SK-N-SH (cell line): ENCODE measurements around the gene FGGY. TPM values are rescaled to one million over a fixed set of nuclear protein-coding genes. Genes with fewer than 3 reads are reported as not detected.

Experiments used
- CTCF ChIA-PET: fragments of 300-600, 350-600 bp; formaldehyde crosslinking; extraction: SDS; loops from one replicate; lab custom pipeline; 2021; lab: Yijun Ruan, JAX
- POLR2A ChIA-PET: fragments of 350-600 bp; sonication (Branson Sonifier 250); formaldehyde crosslinking; extraction: SDS; loops from one replicate; lab custom pipeline; 2020; ENCODE audit warnings: antibody characterized with exemption, inconsistent platforms; lab: Yijun Ruan, JAX
- DNase-seq: peaks from one replicate; pipeline ENCODE4 v3.0.0; 2012
- H2AFZ ChIP-seq: fragments of 200-600 bp; sonication (generic); 2 replicates; pipeline ENCODE4 v1.8.1; 2016; ENCODE audit warnings: antibody characterized with exemption, mild to moderate bottlenecking, low read depth
- H3F3A ChIP-seq: fragments of 200-600 bp; sonication (generic); replicated peaks from 2 replicates; pipeline ENCODE3; 2016; ENCODE audit warnings: antibody characterized with exemption, mild to moderate bottlenecking; ENCODE audit not compliant: insufficient read depth
- H3K27ac ChIP-seq, 2 experiments: fragments of 200-500 bp in 1 of 2; fragments of 200-600 bp in 1 of 2; sonication (Bioruptor generic) in 1 of 2; sonication (generic), shearing (Covaris generic) in 1 of 2; 2 replicates each; pipeline versions ENCODE4 v1.5.1 to v1.6.1; 2014 to 2016; ENCODE audit warnings: low read depth in 2 of 2, inconsistent platforms in 1 of 2, low read length in 1 of 2, mild to moderate bottlenecking in 1 of 2, mixed read lengths in 1 of 2
- H3K27me3 ChIP-seq: fragments of 200-600 bp; sonication (generic), shearing (Covaris generic); 2 replicates; pipeline ENCODE4 v1.6.1; 2016; ENCODE audit warnings: mixed run types; ENCODE audit not compliant: insufficient read depth
- H3K36me3 ChIP-seq, 2 experiments: fragments of 200-500 bp in 1 of 2; fragments of 200-600 bp in 1 of 2; sonication (Bioruptor generic) in 1 of 2; sonication (generic) in 1 of 2; replicated peaks in 1 of 2; 2 replicates each; pipeline versions ENCODE3 to v1.5.1; 2014 to 2016; ENCODE audit warnings: low read length in 1 of 2, mild to moderate bottlenecking in 1 of 2; ENCODE audit not compliant: insufficient read depth in 2 of 2, control insufficient read depth in 1 of 2
- H3K4me1 ChIP-seq, 2 experiments: fragments of 200-500 bp in 1 of 2; fragments of 200-600 bp in 1 of 2; sonication (Bioruptor generic) in 1 of 2; sonication (generic), shearing (Covaris generic) in 1 of 2; 2 replicates each; pipeline versions ENCODE4 v1.5.1 to v1.6.1; 2014 to 2016; ENCODE audit warnings: low read depth in 1 of 2, low read length in 1 of 2, mixed run types in 1 of 2; ENCODE audit not compliant: insufficient read depth in 2 of 2, control insufficient read depth in 1 of 2
- H3K4me2 ChIP-seq: fragments of 200-600 bp; sonication (generic), shearing (Covaris generic); 2 replicates; pipeline ENCODE4 v1.6.1; 2017; ENCODE audit warnings: mixed run types
- H3K4me3 ChIP-seq, 2 experiments: fragments of 200-500 bp in 1 of 2; fragments of 200-600 bp in 1 of 2; sonication (Bioruptor generic) in 1 of 2; sonication (generic), shearing (Covaris generic) in 1 of 2; 2 replicates each; pipeline versions ENCODE4 v1.5.1 to v1.8.1; 2014 to 2016; ENCODE audit warnings: low read depth in 2 of 2, inconsistent platforms in 1 of 2, low read length in 1 of 2, mild to moderate bottlenecking in 1 of 2, mixed read lengths in 1 of 2, moderate library complexity in 1 of 2
- H3K79me2 ChIP-seq: fragments of 200-600 bp; sonication (generic); 2 replicates; pipeline ENCODE4 v1.8.1; 2017; ENCODE audit warnings: mild to moderate bottlenecking; ENCODE audit not compliant: insufficient read depth
- H3K9ac ChIP-seq: fragments of 200-600 bp; sonication (generic); 2 replicates; pipeline ENCODE4 v1.6.1; 2017; ENCODE audit warnings: mixed run types
- H3K9me2 ChIP-seq: fragments of 200-600 bp; sonication (generic); 2 replicates; pipeline ENCODE4 v1.6.1; 2017; ENCODE audit warnings: mixed run types
- H3K9me3 ChIP-seq: fragments of 200-600 bp; sonication (generic); 2 replicates; pipeline ENCODE4 v1.6.1; 2017; ENCODE audit warnings: mixed run types, mild to moderate bottlenecking, moderate library complexity
- H4K20me1 ChIP-seq: fragments of 200-600 bp; sonication (generic); 2 replicates; pipeline ENCODE4 v1.6.1; 2017; ENCODE audit warnings: mild to moderate bottlenecking, mixed run types; ENCODE audit not compliant: insufficient read depth
- ELF1 ChIP-seq: IDR thresholded peaks from 2 replicates; pipeline ENCODE4 v1.4.0; 2012
- EZH2phosphoT487 ChIP-seq: fragments of 200-600 bp; sonication (generic); IDR thresholded peaks from 2 replicates; pipeline ENCODE4 v1.6.1; 2017; ENCODE audit warnings: low read depth, mixed run types, mild to moderate bottlenecking, antibody characterized with exemption, moderate library complexity, borderline replicate concordance
- FOSL2 ChIP-seq: IDR thresholded peaks from 2 replicates; pipeline ENCODE4 v1.4.0; 2012; ENCODE audit warnings: low read depth, mild to moderate bottlenecking, moderate library complexity, borderline replicate concordance
- FOXM1 ChIP-seq: IDR thresholded peaks from 2 replicates; pipeline ENCODE4 v1.4.0; 2012; ENCODE audit warnings: low read depth, mild to moderate bottlenecking
- GABPA ChIP-seq: IDR thresholded peaks from 2 replicates; pipeline ENCODE4 v1.4.0; 2012; ENCODE audit warnings: low read depth, mild to moderate bottlenecking
- GATA2 ChIP-seq: sonication (generic); formaldehyde crosslinking; IDR thresholded peaks from 2 replicates; pipeline ENCODE4 v1.5.0; 2020; ENCODE audit warnings: mild to moderate bottlenecking, missing genetic modification reagents
- JUND ChIP-seq: IDR thresholded peaks from 2 replicates; pipeline ENCODE4 v1.4.0; 2012
- MXI1 ChIP-seq: IDR thresholded peaks from 2 replicates; pipeline ENCODE4 v1.6.1; 2012; ENCODE audit warnings: mild to moderate bottlenecking, low read depth, low read length, improper control_type of control experiment
- POLR2AphosphoS5 ChIP-seq: IDR thresholded peaks from 2 replicates; pipeline ENCODE4 v1.6.1; 2012; ENCODE audit warnings: low read depth, low read length
- RAD21 ChIP-seq: IDR thresholded peaks from 2 replicates; pipeline ENCODE4 v1.6.1; 2012; ENCODE audit warnings: mild to moderate bottlenecking, low read length
- RCOR1 ChIP-seq: fragments of 150-350 bp; IDR thresholded peaks from 2 replicates; pipeline ENCODE4 v1.6.1; 2017; ENCODE audit warnings: antibody characterized with exemption, low read length
- RFX5 ChIP-seq: IDR thresholded peaks from 2 replicates; pipeline ENCODE4 v1.6.1; 2012; ENCODE audit warnings: mild to moderate bottlenecking, improper control_type of control experiment, low read length
- TAF1 ChIP-seq: IDR thresholded peaks from 2 replicates; pipeline ENCODE4 v1.6.1; 2012; ENCODE audit warnings: low read depth, mild to moderate bottlenecking, low read length, moderate library complexity, borderline replicate concordance
- TCF12 ChIP-seq: IDR thresholded peaks from 2 replicates; pipeline ENCODE4 v1.4.0; 2012
- TEAD4 ChIP-seq: IDR thresholded peaks from 2 replicates; pipeline ENCODE4 v1.4.0; 2012; ENCODE audit warnings: mild to moderate bottlenecking, borderline replicate concordance; ENCODE audit not compliant: insufficient read depth
- WGBS: methylation state at CpG from one replicate; pipeline ENCODE4 v1.1.6; 2017; ENCODE audit warnings: low lambda C conversion rate; 5-methylcytosine and 5-hydroxymethylcytosine counted together
- polyA plus RNA-seq, 3 experiments: library from polyadenylated mRNA; depleted of rRNA; stranded (reverse); fragments of >200 nt; gene quantifications; 2 replicates each; pipeline ENCODE4 v1.2.3, GENCODE V29; 2012
- TF ChIP-seq, protein P1 (sequence below): IDR thresholded peaks from 2 replicates; pipeline ENCODE4 v1.6.1; 2012; ENCODE audit warnings: mild to moderate bottlenecking, low read depth, low read length, moderate library complexity
- TF ChIP-seq, protein P2 (sequence below): fragments of 200-600 bp; sonication (generic); IDR thresholded peaks from 2 replicates; pipeline ENCODE4 v1.6.1; 2017; ENCODE audit warnings: antibody characterized with exemption, mild to moderate bottlenecking, moderate library complexity
- TF ChIP-seq, protein P3 (sequence below): fragments of 150-350 bp; IDR thresholded peaks from 2 replicates; pipeline ENCODE4 v1.6.1; 2016; ENCODE audit warnings: mild to moderate bottlenecking, low read depth, low read length

FGGY gene
- polyA plus RNA-seq, 1 of the 3 experiments (the other 2 are of a cell fraction), result 10.3 TPM

DNA sequence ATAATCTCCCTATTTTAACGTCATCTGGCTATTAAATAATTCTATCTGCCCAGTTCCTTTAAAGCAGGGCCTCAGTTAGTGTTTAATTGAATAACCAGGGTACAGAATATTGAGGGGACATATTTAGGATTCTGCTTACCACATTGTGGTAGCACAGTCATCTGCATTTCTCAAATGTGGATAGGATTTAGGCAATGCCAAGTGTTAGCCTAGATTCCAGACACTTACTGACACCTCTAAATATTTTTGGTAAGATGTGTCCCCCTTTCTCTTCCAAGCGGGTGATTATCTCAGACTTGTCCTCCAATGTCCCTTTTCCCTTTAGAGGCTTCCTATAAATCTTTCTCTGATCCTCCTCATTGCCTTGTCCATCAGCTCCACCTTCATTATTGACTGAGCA lies 357.1 kb downstream of the FGGY start:
- Histone ChIP-seq H3K27ac (no peak overlapping the region), H3K4me3 (no peak overlapping the region), H3K36me3 (no peaks in the 10 kb centered on the region), H3K9me2 (no peaks in the 10 kb centered on the region), H3K9me3 (no peaks in the 10 kb centered on the region), H3K27me3 (no peaks in the 10 kb centered on the region), H3K79me2 (no peaks in the 10 kb centered on the region), H2AFZ (no peak overlapping the region), H3K4me1 (no peaks in the 10 kb centered on the region), H3K9ac (no peak overlapping the region), H4K20me1 (no peaks in the 10 kb centered on the region), H3F3A (no peaks in the 10 kb centered on the region), H3K4me2 (no peak overlapping the region)
- DNase-seq, result no peak
- ChIA-PET POLR2A (no interaction called here), CTCF (interaction anchor here (1.7 kb wide), 1 partner anchor 45 kb away, joined by 3 read pairs; no protein-coding TSS in a partner anchor)
- no peak for TF ChIP-seq RFX5
- TF ChIP-seq MXI1, result no peak
- no peak for TF ChIP-seq POLR2AphosphoS5
- no peak for TF ChIP-seq TAF1
- TF ChIP-seq FOSL2, result no peak
- TF ChIP-seq, protein P1, sequence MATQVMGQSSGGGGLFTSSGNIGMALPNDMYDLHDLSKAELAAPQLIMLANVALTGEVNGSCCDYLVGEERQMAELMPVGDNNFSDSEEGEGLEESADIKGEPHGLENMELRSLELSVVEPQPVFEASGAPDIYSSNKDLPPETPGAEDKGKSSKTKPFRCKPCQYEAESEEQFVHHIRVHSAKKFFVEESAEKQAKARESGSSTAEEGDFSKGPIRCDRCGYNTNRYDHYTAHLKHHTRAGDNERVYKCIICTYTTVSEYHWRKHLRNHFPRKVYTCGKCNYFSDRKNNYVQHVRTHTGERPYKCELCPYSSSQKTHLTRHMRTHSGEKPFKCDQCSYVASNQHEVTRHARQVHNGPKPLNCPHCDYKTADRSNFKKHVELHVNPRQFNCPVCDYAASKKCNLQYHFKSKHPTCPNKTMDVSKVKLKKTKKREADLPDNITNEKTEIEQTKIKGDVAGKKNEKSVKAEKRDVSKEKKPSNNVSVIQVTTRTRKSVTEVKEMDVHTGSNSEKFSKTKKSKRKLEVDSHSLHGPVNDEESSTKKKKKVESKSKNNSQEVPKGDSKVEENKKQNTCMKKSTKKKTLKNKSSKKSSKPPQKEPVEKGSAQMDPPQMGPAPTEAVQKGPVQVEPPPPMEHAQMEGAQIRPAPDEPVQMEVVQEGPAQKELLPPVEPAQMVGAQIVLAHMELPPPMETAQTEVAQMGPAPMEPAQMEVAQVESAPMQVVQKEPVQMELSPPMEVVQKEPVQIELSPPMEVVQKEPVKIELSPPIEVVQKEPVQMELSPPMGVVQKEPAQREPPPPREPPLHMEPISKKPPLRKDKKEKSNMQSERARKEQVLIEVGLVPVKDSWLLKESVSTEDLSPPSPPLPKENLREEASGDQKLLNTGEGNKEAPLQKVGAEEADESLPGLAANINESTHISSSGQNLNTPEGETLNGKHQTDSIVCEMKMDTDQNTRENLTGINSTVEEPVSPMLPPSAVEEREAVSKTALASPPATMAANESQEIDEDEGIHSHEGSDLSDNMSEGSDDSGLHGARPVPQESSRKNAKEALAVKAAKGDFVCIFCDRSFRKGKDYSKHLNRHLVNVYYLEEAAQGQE, result no peak
- TF ChIP-seq, protein P2, sequence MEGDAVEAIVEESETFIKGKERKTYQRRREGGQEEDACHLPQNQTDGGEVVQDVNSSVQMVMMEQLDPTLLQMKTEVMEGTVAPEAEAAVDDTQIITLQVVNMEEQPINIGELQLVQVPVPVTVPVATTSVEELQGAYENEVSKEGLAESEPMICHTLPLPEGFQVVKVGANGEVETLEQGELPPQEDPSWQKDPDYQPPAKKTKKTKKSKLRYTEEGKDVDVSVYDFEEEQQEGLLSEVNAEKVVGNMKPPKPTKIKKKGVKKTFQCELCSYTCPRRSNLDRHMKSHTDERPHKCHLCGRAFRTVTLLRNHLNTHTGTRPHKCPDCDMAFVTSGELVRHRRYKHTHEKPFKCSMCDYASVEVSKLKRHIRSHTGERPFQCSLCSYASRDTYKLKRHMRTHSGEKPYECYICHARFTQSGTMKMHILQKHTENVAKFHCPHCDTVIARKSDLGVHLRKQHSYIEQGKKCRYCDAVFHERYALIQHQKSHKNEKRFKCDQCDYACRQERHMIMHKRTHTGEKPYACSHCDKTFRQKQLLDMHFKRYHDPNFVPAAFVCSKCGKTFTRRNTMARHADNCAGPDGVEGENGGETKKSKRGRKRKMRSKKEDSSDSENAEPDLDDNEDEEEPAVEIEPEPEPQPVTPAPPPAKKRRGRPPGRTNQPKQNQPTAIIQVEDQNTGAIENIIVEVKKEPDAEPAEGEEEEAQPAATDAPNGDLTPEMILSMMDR, result no peak
- TF ChIP-seq FOXM1, result no peak
- no peak for TF ChIP-seq EZH2phosphoT487
- no peak for TF ChIP-seq TEAD4
- TF ChIP-seq RAD21, result no peak
- no peak for TF ChIP-seq RCOR1
- no peak for TF ChIP-seq GABPA
- no peak for TF ChIP-seq TCF12
- TF ChIP-seq, protein P3, sequence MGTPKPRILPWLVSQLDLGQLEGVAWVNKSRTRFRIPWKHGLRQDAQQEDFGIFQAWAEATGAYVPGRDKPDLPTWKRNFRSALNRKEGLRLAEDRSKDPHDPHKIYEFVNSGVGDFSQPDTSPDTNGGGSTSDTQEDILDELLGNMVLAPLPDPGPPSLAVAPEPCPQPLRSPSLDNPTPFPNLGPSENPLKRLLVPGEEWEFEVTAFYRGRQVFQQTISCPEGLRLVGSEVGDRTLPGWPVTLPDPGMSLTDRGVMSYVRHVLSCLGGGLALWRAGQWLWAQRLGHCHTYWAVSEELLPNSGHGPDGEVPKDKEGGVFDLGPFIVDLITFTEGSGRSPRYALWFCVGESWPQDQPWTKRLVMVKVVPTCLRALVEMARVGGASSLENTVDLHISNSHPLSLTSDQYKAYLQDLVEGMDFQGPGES, result no peak
- no peak for TF ChIP-seq GATA2
- no peak for TF ChIP-seq ELF1
- TF ChIP-seq JUND, result no peak
- 84% methylated on average over 2 of the region's 2 CpGs for WGBS
